Glomerular endothelial cell (primary cell): ENCODE data around the gene MEGF6. TPM values are rescaled to one million over a fixed set of nuclear protein-coding genes. Genes with fewer than 3 reads are reported as not detected.

Experiments
- DNase-seq: peaks from one replicate; pipeline ENCODE4 v3.0.0-alpha.2; 2011; ENCODE audit warnings: low read depth, low spot score; ENCODE audit errors: extremely low read depth
- total RNA-seq: library from RNA; depleted of rRNA; stranded (reverse); fragments of >200 nt; gene quantifications from 2 replicates; pipeline ENCODE4 v1.2.3, GENCODE V29; 2015

Gene MEGF6
- total RNA-seq, 1 donor from 2014 or later: 57.6 TPM

DNA sequence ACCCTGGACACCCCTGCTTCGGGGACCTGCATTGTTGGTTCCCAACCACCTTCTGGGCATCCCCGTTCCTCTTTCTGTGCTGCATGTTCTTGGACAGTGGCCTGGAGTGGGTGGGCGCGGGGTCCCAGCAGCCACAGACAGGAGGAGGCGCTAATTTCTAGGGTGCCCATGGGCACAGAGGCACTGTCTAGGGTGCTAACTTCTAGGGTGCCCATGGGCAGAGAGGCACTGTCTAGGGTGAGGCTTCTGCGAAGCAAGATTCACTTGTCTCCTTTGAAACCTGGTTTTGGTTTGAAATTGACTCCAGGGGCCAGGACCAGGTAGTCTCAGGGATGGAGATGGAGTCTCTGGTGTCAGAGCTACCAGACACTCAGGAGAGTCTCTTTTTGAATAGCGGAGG lies 815 bp upstream of the MEGF6 start:
- no peak for DNase-seq

DNA sequence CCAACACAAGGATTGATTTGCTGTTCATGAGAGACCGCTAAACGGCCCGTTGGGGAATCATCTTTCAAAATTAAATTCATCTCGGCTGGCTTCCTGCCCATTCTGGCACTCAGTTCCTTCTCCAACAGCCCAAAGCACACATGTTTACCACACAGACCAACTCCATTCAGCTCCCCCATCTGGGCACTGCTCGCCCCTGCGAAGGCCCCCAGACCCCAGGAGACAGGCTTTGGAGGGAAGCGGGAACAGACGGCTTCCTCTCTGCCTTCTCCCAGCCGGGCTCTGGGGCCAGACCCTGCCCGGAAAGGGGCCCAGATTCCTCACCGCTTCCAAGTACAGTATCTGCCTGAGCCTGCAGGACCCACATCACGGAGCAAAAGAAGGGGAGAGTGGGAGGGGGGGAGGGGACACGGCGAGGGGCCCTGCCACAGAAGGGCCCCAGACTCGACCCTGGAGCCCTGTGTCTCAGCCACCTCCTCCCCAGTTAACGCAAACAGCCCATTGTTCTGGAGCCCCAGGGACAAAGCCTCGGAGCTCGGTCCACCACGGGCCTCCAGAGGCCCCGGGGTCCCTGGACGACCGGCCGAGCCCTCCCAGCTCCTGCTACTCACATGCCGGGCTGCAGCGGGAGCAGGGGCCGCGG lies 660 bp downstream of the MEGF6 start:
- no peak for DNase-seq

DNA sequence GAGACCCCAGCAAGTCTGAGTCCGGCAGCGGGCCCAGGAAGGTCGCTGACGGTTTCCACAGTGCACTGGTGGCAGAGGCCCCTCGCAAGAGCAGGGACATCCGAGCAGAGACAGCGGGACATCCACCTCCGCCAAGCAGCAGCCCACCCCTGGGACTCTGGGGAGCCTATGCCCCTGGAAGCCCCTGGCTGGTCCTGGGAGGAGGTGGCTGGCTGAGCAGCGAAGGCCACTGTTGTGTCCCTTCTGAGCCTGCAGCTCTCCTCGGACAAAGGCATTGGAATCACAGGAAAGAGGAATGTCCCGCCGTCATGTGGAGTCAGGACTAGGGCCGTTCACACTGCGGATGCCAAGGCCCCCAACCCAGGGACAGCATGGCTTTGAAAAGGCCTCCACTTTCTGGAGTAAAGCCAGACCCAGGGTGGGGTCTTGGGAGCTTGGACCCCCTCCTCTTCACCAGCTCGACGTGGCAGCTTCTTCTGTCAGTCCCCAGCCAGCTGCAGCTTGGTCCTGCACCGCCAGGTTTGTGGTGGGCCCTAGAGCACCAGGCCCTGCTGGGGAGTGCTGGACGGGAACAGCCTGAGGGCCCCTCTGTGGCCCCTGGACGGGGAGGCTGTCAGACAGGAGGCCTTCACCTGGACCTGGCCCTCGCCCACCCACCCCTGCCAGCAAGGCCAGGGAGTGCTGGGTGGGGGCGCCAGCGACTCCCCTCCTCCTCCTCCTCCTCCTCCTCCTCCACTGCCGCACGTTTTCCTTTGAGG lies 1.4 kb downstream of the MEGF6 start:
- DNase-seq: no peak

DNA sequence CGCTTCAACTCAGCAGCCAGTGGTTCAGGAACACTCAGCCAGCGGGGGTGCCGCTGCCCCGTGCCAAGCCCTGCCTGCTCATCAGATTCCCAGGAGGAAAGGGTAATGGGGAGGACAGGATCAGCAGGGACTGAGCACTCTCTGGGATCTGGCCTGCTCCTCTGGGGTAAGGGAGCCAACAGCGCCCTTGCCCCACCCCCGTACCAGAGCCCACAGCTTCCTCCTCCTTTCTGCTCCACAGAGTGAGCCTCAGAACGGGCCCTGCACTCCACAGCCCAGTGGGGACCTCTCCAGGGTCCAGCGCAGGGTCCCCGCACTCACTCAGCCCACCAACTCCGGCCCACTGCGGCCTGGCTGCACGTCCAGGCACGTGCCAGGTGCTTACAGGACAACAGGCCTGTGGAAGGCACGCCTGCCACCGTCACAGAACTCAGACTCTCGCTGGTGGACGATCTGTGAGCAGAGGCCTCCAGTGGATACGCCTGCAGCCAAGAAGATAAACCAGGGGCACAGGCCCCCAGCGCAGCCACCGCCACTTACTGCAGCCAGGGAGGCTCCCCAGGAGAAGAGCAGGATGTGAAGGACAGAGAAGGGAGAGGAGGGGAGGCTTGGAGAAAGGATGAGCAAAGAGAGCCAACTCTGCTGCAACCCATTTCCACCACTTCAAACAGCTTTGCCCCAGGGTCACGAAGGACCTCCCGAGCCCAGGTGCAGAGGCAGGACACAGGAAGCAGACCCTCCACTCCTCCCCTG lies 2.1 kb downstream of the MEGF6 start:
- DNase-seq: no peak

DNA sequence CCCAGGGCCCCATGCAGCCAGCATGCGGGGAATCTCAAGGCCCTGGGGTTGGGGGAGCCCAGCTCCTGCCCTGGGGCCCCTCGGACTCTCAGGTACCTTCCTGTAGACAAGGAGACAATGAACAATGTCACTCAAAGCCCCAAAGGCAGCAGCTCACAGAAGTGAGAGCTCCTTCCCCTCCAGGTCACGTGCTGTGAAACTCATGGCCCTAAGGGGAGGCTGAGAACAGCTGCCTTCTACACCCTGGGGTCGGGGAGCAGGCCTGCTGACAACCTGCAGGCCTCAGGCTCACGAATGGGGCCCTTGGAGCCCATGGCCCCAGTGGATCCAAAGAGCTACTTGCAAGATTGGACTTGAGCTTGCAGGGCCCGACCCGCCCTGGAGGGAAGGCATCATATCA lies 3.2 kb downstream of the MEGF6 start:
- no peak for DNase-seq

DNA sequence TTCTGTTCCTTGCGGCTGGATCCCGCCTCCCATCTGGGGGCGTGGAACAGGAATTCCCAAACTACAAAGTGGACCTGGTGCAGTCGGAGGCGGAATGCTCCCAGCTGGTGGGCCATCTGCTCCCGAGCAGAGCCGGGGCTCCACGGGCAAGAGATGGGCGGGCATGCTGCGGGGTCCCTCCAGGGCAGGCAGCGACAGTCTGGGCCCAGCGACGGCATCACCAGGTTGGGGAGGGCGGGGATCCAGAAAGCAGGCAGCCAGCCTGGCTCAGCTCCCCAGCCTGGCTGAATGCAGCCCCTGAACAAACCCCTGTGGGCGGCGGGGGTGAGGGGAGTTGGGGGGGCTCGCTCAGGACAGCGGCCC lies 3.6 kb downstream of the MEGF6 start:
- DNase-seq: no peak

DNA sequence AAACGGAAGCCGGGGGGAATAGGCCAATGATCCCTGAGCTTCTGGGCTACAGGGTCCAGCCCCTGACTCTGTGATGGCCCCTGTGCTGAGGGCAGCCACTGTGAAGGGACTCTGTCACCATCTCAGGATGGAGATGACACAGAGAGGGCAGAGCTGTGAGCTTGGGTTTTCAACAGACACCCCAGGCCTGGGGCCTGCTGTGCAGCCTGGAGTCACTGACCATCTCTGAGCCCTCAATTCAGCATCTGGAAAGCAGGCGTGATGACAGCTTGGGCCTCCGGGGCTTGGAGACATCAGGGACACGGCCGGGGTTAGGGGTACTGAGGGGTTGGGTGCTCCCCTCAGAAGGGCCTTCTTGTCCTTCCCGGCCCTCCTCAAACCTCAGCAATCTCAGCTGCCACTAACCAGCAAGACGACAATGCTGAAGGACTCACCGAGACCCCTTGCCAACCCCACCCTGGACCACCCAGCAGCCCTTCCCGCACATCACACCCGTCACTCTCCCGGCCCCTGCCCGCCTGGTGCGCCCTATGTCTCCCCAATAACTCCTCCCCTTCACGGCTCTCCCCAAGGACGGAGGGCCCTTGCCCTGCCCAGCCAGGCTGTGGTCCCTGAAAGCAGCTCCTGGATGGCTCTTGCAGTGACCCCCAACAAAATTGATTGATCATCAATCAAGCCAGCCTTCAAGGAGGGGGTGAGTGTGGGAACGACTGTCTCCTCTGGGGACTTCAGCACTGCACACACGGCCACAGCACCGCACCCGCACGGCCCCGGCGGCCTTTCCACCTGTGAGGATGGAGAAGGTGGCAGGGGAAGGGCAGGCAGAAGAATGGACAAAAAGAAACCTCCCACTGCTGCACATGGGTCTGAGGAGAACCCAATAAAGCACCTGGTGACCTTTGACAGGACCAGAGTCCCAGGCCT lies 4.3 kb downstream of the MEGF6 start:
- DNase-seq: no peak

DNA sequence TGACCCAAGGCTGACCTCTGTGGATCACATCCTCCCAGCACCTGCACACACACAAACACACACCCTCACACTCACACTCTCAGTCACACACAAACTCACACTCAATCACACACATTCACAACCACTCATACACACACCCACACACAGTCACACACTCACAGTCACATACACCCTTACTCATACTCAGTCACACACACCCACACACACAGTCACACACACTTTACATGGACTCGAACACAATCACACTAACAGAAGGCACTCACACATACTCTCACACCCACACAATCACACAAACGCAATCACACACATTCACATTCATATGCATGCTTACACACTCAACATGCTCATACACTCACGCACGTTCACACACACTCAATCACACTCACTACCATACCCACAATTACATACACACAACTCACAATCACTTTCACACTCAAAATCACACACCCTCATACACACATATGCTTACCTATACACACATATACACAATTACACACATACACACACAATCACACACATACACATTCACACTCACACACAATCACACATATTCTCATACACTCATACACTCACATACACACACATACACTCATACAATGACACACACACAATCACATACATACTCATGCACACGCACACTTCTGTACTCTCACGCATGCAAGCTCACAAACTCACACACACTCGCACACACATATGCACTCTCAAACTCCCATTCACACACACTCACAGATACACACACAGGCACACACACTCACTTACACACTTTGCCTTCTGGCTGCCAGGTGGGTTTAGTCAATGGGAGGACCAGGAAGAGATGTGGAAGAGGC lies 6.1 kb downstream of the MEGF6 start:
- no peak for DNase-seq

DNA sequence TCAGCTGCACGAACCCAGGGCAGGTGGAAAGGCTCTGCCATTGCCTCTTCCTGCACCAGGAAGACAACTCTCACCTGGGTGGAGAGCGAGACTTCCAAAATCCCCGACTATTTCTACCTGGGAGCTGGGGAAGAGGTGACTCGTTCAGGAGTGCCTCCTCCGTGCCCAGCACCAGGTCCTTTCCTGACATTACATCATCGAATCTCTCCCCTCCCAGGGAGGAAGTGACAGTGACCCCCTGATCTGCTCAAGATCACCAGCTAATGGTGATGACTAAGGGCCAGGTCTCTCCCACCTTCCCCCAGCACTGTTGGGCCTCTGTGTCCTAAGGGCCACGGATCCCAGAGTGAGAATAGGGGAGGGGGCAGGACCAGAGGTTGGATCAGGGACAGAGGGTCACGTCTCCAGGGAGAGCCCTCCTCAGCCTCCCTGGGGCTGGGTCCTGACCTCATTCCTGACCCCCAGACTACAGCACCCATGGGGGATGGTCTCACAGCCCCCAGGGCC lies 6.8 kb downstream of the MEGF6 start:
- DNase-seq: no peak

DNA sequence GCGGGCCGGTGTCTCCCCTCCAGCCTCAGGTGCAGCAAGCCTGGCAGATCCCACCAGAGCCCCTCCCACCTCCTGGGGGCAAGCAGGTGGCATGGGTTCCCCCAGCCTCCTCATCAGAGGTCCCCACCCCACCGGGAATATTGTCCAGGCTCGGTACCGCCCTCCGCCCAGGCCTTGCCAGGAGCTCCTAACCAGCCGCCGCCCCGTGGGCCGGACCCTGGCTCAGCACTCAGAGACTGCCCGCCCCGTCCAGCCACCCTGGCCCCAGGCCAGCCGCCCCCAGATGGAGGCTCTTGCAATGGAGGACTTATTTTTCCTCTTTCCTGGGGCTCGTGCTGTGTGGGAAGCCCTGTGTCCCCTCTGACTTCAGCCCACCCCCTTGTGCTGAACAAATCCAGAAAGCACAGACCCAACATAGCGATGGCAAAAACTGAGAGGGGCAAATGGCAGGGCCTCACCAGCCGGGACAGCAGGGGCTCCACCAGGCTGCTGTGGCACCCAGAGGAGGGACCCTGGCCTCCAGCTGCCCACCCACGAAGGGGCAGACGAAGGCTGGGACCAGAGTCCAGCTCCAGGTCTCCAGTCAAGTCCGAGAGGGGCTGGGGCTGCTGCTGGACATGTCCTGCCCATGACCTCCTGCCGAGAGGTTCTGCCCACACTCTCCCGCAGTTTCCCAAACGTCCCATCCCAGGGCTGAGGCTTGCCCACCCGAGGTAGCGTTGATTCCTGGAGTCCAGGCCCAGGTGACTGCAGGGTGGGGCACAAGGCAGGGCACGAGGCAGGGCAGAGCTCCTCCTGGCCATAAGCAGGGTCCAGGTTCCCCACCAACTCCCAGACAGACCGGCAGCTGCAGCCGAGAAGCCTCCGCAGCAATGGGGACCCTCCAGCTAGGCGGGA lies 7.5 kb downstream of the MEGF6 start:
- no peak for DNase-seq

DNA sequence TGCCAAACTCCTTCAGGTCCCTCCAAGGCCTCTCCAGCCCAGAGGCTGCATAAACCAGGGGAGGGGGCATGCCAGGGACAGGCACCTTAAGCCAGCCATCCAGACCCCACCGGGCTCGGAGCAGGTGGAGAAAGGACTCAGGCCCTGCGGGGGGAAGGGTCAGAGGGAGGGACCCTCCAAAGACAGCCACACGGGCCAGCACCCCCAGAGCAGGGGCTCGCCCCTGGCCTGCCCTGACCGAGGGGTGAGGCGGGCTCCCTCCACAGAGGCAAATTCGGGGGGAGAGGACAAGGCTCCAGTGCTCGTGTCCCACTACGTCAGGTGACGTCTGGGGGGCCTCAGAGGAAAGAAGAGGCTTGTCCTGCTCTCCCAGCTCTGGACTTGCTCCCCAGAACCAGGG lies 8.2 kb downstream of the MEGF6 start:
- DNase-seq: no peak

DNA sequence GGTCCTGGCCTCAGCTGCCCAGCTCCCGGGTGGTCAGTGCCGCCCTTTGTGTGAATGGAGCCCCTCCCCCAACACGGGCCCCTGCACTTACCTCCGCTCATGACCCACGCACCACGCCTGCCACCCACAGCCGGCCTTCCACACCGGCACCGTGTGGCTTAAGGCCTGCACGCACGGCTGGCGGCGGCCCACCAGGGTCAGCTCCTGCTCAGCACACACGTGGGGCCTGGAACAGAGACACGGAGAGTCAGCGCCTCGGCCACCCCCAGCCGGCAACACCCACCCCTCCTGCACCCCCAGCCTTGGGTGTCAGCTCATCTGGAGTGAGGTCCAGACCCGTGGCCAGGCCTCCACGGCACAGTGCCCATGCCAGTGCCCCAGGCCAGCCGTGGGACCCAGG lies 8.9 kb downstream of the MEGF6 start:
- DNase-seq: no peak

DNA sequence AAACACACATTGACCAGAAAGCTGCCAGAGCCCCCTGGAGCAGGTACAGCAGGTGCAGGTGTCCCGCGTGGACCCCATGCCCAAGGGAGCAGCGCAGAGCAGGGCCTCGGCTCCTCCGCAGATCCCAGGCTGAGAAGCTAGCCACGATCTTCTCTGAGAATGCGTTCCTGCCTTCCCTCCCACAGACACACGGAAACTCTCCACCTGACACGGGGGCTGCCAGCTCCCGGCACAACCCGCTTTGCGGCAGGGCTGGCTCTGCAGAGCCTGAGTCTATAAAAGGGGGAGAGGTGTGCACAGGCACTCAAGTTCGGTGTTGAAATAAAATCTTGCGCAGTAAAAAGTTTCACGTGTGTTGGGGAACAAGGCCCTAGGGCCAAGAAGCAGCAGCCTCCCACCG lies 9.6 kb downstream of the MEGF6 start:
- DNase-seq: no peak

DNA sequence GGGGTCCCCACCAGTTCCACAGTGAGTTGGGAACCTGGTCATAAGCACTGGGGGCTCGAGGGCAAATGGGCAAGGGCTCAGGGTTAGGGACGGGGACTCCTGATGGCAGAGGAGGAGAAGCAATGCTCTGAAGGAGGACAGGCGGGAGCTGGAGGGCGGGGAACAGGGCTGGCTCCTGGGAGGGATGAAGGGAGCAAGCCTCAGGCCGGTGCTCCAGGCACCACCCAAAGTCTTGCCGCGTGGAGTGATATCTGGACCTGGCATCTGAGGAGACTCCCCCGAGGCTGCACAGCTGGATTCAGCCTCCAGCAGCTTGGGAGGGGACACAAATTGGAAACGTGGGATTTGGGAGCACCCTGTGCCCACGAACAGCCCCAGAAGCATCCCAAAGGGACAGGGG lies 11.0 kb downstream of the MEGF6 start:
- no peak for DNase-seq

DNA sequence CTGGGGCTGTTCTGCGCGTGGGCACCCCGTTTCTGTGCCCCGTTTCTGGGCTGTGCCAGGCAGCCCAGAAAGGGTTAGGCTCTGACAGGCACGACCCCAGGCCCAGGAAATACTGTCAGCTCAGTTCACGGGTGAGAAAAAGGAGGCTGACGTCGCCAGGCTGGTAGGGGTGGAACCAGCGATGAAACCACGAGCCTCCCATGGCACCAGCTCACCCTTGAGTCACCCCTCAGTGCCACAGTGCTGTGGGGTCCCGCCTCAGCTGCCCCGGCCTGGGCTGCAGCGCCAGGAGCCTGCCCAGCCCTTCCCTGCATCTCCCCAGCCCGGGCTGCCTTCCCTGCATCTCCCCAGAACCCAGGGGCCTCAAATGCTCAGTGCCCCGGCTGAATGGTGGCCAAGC lies 11.5 kb downstream of the MEGF6 start:
- no peak for DNase-seq

DNA sequence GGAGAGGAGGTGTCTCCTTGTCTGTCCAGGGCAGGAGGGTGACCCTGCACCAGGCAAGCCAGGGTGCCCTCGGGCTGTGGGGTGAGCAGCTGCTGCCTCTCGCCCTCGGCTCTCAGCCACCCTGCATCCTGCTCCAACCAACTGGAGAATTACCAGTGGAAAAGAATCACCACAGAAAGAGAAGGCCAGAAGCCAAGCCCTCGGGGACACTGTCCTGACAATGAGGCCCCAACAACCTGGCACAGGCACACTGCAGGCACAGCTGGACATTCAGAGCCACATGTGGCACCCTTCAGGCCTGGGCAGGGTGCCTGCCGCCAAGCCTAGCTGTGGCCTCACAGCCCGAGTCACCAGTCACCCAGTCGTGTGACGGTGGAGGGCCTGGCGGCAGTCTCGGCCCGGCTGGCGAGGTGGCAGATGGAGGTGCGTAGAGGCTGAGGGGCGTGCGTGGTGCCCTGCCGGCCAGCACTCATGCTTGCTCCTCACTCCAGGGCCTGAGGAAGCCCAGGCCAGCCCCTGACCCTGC lies 12.0 kb downstream of the MEGF6 start:
- DNase-seq: no peak

DNA sequence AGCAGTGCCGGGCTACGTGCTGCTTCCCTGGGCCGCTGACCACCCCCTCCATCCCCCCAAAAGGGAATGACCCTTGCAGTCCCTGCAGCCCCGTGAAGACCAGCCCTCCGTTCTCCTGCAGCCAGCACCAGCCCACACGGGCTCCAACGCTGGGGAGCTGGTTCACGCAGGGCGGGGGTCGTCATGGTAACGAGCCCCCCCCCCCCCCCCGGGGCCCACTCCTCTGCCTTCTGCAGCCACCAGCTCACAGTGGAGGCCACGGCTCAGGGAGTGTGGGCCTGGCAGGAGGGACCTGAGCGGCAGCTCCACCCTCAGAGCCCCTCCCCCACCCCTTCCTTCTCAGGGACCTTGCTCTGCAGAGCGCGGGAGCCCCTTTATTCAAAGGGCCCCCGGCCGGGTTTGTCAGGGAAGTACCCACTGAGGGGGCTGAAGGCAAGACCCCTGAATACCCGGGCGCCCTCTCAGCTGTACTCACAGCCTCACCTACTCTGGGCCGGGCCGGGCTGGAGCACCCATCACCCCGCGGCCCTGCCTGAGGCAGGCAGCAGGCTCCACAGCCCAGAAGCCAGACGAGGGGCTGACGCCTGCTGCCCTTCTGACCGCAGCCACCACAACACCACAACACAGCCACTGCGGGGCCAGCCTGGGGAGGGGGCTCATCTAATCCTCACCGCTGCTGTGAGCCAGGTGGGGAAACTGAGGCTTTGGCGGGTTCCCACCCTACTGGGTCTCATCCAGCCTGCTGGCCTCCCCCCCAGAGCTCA lies 12.6 kb downstream of the MEGF6 start:
- no peak for DNase-seq

DNA sequence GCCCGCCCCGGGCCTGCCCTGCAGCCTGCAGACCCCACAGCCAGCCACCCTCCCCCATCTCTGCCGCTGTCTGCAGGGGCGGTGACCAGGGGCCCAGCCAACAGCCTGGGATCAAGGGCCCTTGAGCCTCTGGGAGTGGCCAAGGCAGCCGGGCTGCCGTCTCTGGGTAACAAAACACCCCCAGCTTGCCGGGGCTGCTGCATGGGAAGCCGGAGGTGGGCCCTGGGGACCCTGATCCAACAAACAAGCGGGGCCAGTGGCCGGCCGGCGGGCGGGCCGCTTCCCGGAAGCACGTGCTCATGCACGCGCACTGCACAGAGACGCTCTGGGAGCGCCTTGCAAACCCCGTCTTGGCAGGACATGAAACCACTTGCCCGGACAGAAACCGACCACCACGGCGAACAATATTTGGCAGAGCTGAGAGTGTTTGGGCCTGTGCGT lies 13.2 kb downstream of the MEGF6 start:
- no peak for DNase-seq
